Mesothelial cell of epicardium (in vitro differentiated cells): Measurements from ENCODE around the gene FIP1L1. TPM values are rescaled to one million over a fixed set of nuclear protein-coding genes. Genes with fewer than 3 reads are reported as not detected.

Source experiments
- DNase-seq, 2 experiments: peaks; one replicate each; pipeline ENCODE4 v3.0.0; 2021; ENCODE audit warnings: low spot score in 2 of 2; ENCODE audit not compliant: unreplicated experiment in 2 of 2
- H3K27ac Mint-ChIP-seq: 2 replicates; pipeline ENCODE4 v1.8.0; 2021; ENCODE audit warnings: mixed read lengths
- H3K27me3 Mint-ChIP-seq: 2 replicates; pipeline ENCODE4 v1.8.0; 2021; ENCODE audit warnings: low read depth, mixed read lengths
- H3K36me3 Mint-ChIP-seq: 2 replicates; pipeline ENCODE4 v1.8.0; 2021; ENCODE audit warnings: mixed read lengths
- H3K4me1 Mint-ChIP-seq: 2 replicates; pipeline ENCODE4 v1.8.0; 2021; ENCODE audit warnings: mixed read lengths
- H3K4me3 Mint-ChIP-seq: 2 replicates; pipeline ENCODE4 v1.8.0; 2021; ENCODE audit warnings: mild to moderate bottlenecking, moderate library complexity, mixed read lengths
- H3K9me3 Mint-ChIP-seq: 2 replicates; pipeline ENCODE4 v1.8.0; 2021; ENCODE audit warnings: mixed read lengths
- CTCF ChIP-seq: fragments of 200-600 bp; sonication (generic); IDR thresholded peaks from one replicate; pipeline ENCODE4 v1.5.0; 2021; ENCODE audit warnings: antibody characterized with exemption; ENCODE audit not compliant: unreplicated experiment
- total RNA-seq: library from RNA; stranded (reverse); gene quantifications from 3 replicates; pipeline ENCODE4 v1.2.1, GENCODE V29; 2021

Gene FIP1L1
- total RNA-seq, 1 donor from 2014 or later, result 82.6 TPM

DNA sequence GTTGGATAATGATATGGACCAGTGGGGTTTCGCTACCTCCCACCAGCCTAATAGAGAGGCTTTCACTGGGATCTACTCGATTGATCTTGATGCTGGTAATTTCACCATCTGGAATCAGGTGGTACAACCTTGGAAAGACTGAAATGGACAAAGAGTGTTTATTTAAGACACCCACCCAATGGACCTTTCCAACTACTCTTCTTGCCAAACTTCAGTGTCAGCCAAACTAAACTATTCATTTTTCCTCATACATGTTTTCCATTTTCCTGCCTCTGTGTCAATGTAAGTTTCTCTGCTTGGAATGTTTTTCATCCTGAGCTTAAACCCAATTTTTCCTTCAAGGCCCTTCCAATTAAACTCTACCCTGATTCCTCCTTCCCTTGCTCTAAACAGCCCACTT is 121.3 kb downstream of the FIP1L1 start:
- peaks cover 3% of the 10 kb centered on the region for H3K9me3 Mint-ChIP-seq

GRCh38 chr4:53499791-53500190 is 122.3 kb downstream of the FIP1L1 start:
- no peak for TF ChIP-seq CTCF
- Mint-ChIP-seq H3K4me1 (peaks cover 27% of the 10 kb centered on the region), H3K27ac (no peak overlapping the region), H3K9me3 (peaks cover 3% of the 10 kb centered on the region), H3K27me3 (no peaks in the 10 kb centered on the region), H3K36me3 (peaks cover 19% of the 10 kb centered on the region), H3K4me3 (no peak overlapping the region)
- DNase-seq, result no peak

More for the DNA sequence above, 121.3 kb downstream of the FIP1L1 start:
- Mint-ChIP-seq H3K27me3 (no peaks in the 10 kb centered on the region), H3K36me3 (peaks cover 23% of the 10 kb centered on the region), H3K27ac (no peak overlapping the region), H3K4me1 (peaks cover 22% of the 10 kb centered on the region), H3K4me3 (no peak overlapping the region)
- no peak for DNase-seq
- no peak for TF ChIP-seq CTCF

DNA sequence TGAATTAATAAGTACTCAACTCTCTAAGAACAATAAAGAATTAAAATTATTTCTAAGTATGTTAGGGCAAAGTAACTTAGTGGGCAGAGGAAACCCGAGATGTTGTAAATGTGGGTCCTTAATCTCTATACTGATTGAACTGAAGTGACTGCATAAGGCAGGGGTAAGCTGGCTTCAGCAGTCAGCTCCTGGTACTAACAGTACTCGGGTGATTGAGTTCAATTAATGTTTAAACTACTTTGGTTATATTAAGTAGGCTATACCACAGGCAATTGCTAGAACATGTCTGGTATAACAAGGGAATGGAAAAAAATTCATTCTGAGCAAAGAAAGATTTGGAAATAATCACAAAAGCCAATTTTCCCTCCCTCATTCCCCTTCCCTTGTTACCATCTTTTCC is 123.1 kb downstream of the FIP1L1 start:
- H3K4me1 Mint-ChIP-seq, result peaks cover 27% of the 10 kb centered on the region
- DNase-seq, result no peak
- no peak overlapping the region for H3K27ac Mint-ChIP-seq
- peaks cover 3% of the 10 kb centered on the region for H3K9me3 Mint-ChIP-seq
- H3K36me3 Mint-ChIP-seq, result peaks cover 20% of the 10 kb centered on the region
- no peaks in the 10 kb centered on the region for H3K27me3 Mint-ChIP-seq
- no peak overlapping the region for H3K4me3 Mint-ChIP-seq
- TF ChIP-seq CTCF, result no peak

DNA sequence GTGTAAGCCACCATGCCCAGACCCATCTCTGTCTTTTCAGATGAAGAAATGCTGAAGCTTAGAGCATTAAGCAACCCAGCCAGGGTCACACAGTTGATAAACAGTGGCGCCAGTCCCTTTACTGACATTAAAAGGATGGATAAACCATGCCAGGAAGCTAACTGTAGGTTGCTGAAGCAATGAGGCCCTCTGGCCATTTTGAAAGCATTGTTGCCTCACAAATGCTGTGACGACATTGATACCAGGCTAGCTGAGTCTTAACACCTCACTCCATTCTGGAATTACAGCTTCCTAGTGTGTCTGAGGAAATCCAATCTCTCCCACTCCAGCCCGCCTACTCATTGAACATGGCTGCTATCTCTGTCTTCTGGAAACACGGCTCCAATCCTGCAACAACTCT is 124.1 kb downstream of the FIP1L1 start:
- H3K36me3 Mint-ChIP-seq, result peaks cover 17% of the 10 kb centered on the region
- H3K27me3 Mint-ChIP-seq, result no peaks in the 10 kb centered on the region
- H3K4me1 Mint-ChIP-seq, result peaks cover 24% of the 10 kb centered on the region
- TF ChIP-seq CTCF, result no peak
- no peak overlapping the region for H3K27ac Mint-ChIP-seq
- no peak for DNase-seq
- peaks cover 3% of the 10 kb centered on the region for H3K9me3 Mint-ChIP-seq
- no peak overlapping the region for H3K4me3 Mint-ChIP-seq

DNA sequence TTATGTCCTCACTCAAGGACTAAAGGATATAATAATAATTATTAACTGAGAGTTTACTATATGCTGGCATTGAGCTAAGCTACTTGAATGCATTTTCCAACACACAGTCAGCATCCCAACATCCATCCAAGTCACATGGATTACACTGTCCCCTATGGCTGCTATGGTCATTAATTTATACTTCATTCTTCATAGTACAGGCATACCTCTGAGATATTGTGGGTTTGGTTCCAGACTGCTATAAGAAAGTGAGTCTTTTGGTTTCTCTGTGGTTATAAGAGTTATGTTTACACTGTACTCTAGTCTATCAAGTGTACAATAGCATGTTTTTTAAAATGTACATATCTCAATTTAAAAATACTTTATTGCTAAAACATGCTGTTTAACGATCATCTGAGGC is 124.7 kb downstream of the FIP1L1 start:
- peaks cover 3% of the 10 kb centered on the region for H3K9me3 Mint-ChIP-seq
- H3K27ac Mint-ChIP-seq, result no peak overlapping the region
- no peaks in the 10 kb centered on the region for H3K27me3 Mint-ChIP-seq
- H3K4me1 Mint-ChIP-seq, result peaks cover 19% of the 10 kb centered on the region
- no peak for DNase-seq
- H3K4me3 Mint-ChIP-seq, result no peak overlapping the region
- peaks cover 17% of the 10 kb centered on the region for H3K36me3 Mint-ChIP-seq
- no peak for TF ChIP-seq CTCF

GRCh38 chr4:53505947-53506346 is 128.5 kb downstream of the FIP1L1 start:
- Mint-ChIP-seq H3K4me1 (peaks cover 6% of the 10 kb centered on the region), H3K4me3 (no peak overlapping the region), H3K27me3 (no peaks in the 10 kb centered on the region), H3K27ac (no peak overlapping the region), H3K36me3 (peaks cover 19% of the 10 kb centered on the region), H3K9me3 (peaks cover 3% of the 10 kb centered on the region)
- DNase-seq, result no peak
- no peak for TF ChIP-seq CTCF
